DND-41 (cell line): ENCODE data around the gene C5.

Source experiments
- EZH2 ChIP-seq: IDR thresholded peaks from 3 replicates; pipeline ENCODE4 v1.6.1; 2012; ENCODE audit warnings: borderline replicate concordance, low read depth, mild to moderate bottlenecking, moderate library complexity, low read length, inconsistent platforms; ENCODE audit not compliant: severe bottlenecking
- TF ChIP-seq, protein P1 (sequence below): IDR thresholded peaks from 2 replicates; pipeline ENCODE4 v1.5.1; 2012; ENCODE audit warnings: borderline replicate concordance, low read length, moderate library complexity, mild to moderate bottlenecking; ENCODE audit not compliant: poor library complexity, severe bottlenecking; ENCODE audit errors: extremely low read depth

DNA sequence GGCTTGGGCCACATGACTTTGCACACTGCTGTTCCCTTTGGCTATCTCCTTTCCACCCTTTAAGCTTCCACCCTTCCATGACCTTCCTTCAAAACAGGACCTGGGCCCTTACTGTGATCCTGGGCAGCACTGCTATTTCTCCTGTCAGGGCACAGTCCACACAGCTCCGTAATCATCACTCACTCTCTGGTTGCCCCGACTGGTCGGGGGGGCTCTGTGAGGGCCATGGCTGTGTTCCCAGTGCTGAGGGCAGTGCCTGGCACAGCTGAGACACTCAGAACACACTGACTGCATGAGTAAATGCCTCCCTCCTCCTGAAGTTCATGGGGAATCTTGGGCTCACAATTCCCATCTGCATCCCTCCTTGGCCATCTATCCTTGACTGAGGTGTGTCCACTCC, 135.7 kb downstream of the C5 start:
- TF ChIP-seq, protein P1, sequence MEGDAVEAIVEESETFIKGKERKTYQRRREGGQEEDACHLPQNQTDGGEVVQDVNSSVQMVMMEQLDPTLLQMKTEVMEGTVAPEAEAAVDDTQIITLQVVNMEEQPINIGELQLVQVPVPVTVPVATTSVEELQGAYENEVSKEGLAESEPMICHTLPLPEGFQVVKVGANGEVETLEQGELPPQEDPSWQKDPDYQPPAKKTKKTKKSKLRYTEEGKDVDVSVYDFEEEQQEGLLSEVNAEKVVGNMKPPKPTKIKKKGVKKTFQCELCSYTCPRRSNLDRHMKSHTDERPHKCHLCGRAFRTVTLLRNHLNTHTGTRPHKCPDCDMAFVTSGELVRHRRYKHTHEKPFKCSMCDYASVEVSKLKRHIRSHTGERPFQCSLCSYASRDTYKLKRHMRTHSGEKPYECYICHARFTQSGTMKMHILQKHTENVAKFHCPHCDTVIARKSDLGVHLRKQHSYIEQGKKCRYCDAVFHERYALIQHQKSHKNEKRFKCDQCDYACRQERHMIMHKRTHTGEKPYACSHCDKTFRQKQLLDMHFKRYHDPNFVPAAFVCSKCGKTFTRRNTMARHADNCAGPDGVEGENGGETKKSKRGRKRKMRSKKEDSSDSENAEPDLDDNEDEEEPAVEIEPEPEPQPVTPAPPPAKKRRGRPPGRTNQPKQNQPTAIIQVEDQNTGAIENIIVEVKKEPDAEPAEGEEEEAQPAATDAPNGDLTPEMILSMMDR: no peak
- TF ChIP-seq EZH2: no peak
